ENCODE data around the gene RCN2. TPM values are rescaled to one million over a fixed set of nuclear protein-coding genes. Genes with fewer than 3 reads are reported as not detected.

RCN2 gene
- total and polyA plus RNA-seq, 2 of the 13 experiments (the other 11 are each of a cell fraction or from before 2014, with no cell fraction given) = 84.4 to 89.0 TPM

- TF ChIP-seq GZF1 (CRISPR knock-in tag; IDR thresholded peaks at IDR 0.05) (0 out of 2 replicates have a peak, but pooled peaks have one; percentile 46), IRF9 (CRISPR knock-in tag; IDR thresholded peaks at IDR 0.05; ENCODE audit: borderline replicate concordance) (no peak), ZNF891 (CRISPR knock-in tag; IDR thresholded peaks at IDR 0.05) (no peak), ZBTB33 (CRISPR knock-in tag; IDR thresholded peaks at IDR 0.05) (no peak), KDM5A (IDR thresholded peaks at IDR 0.05; ENCODE audit: borderline replicate concordance, low read length) (peak; percentile 37; the same call in 1 of the 2 replicates), ZNF460 (CRISPR knock-in tag; IDR thresholded peaks at IDR 0.05; ENCODE audit: borderline replicate concordance) (no peak), ATRX (CRISPR knock-in tag; IDR thresholded peaks at IDR 0.05; ENCODE audit: borderline replicate concordance) (no peak), ZNF777 (CRISPR knock-in tag; IDR thresholded peaks at IDR 0.05) (peak; percentile 46; the same call in 1 of the 2 replicates), SMARCE1 (IDR thresholded peaks at IDR 0.05; ENCODE audit: borderline replicate concordance) (no peak), PRDM15 (CRISPR knock-in tag; IDR thresholded peaks at IDR 0.05) (no peak), ZNF282 (IDR thresholded peaks at IDR 0.05; ENCODE audit: partially characterized antibody) (no peak), NFYC (CRISPR knock-in tag; IDR thresholded peaks at IDR 0.05) (peak; percentile 88), ZNF749 (CRISPR knock-in tag; IDR thresholded peaks at IDR 0.05; ENCODE audit: borderline replicate concordance) (no peak), ATF3 (CRISPR knock-in tag; IDR thresholded peaks at IDR 0.05) (no peak), NAIF1 (CRISPR knock-in tag; IDR thresholded peaks at IDR 0.05; ENCODE audit: borderline replicate concordance) (0 out of 2 replicates have a peak, but pooled peaks have one; percentile 13), POLR2A (IDR thresholded peaks at IDR 0.05; ENCODE audit: insufficient read depth in 1 of 2, low read depth in 2 of 2, low read length in 2 of 2) (peak; percentile 87 to 97), SMAD3 (CRISPR knock-in tag; IDR thresholded peaks at IDR 0.05) (no peak), MTF1 (CRISPR knock-in tag; IDR thresholded peaks at IDR 0.05) (no peak), SNAPC5 (CRISPR knock-in tag; IDR thresholded peaks at IDR 0.05; ENCODE audit: borderline replicate concordance) (no peak), HNRNPLL (IDR thresholded peaks at IDR 0.05; ENCODE audit: low read depth, low read length, poor library complexity, severe bottlenecking) (peak; percentile 99)
Observed at GRCh38 chr15:76931397-76932134, at the start of gene RCN2 (continued).
